Sigmoid colon (tissue), 7 donors: ENCODE measurements around the gene PSMD4. TPM values are rescaled to one million over a fixed set of nuclear protein-coding genes. Genes with fewer than 3 reads are reported as not detected.
A peak's percentile ranks its signal among the peaks of the same experiment; 100 is the strongest.

Source experiments
- DNase-seq: peaks from one replicate; pipeline ENCODE4 v3.0.0-alpha.2; 2019
- H3K27ac ChIP-seq, 4 donors: fragments of 200-600 bp; sonication (generic); one replicate each; pipeline ENCODE4 v1.5.1; 2016 to 2019; ENCODE audit warnings: mild to moderate bottlenecking in 1 of 4
- H3K27me3 ChIP-seq, 3 donors: fragments of 200-600 bp; sonication (generic); one replicate each; pipeline ENCODE4 v1.5.1; 2019; ENCODE audit warnings: mild to moderate bottlenecking in 1 of 3
- H3K36me3 ChIP-seq, 4 donors: fragments of 200-600 bp; sonication (generic); one replicate each; pipeline ENCODE4 v1.5.1; 2016 to 2019
- H3K4me1 ChIP-seq, 4 donors: fragments of 200-600 bp; sonication (generic); one replicate each; pipeline ENCODE4 v1.5.1; 2017 to 2019
- H3K4me3 ChIP-seq, 4 donors: fragments of 200-600 bp; sonication (generic); one replicate each; pipeline ENCODE4 v1.5.1; 2017 to 2019; ENCODE audit warnings: mild to moderate bottlenecking in 2 of 4, moderate library complexity in 1 of 4
- H3K9me3 ChIP-seq, 4 donors: fragments of 200-600 bp in 3 of 4; sonication (generic) in 3 of 4; one replicate each; pipeline versions ENCODE4 v1.5.1 to v1.6.1; 2013 to 2019
- CTCF ChIP-seq, 4 experiments: fragments of 450-650 bp in 3 of 4; fragments of 200-600 bp in 1 of 4; IDR thresholded peaks; one replicate each; pipeline ENCODE4 v1.5.1; 2016 to 2019; ENCODE audit warnings: antibody characterized with exemption in 4 of 4, mild to moderate bottlenecking in 3 of 4, moderate library complexity in 2 of 4
- EP300 ChIP-seq, 4 donors: sonication (generic); formaldehyde crosslinking; IDR thresholded peaks; one replicate each; pipeline ENCODE4 v1.6.1; 2017; ENCODE audit warnings: antibody characterized with exemption in 4 of 4
- POLR2A ChIP-seq, 2 donors: fragments of 450-650 bp; IDR thresholded peaks; one replicate each; pipeline ENCODE4 v1.6.1; 2016; ENCODE audit warnings: antibody characterized with exemption in 2 of 2, mild to moderate bottlenecking in 2 of 2, moderate library complexity in 2 of 2
- POLR2AphosphoS5 ChIP-seq, 4 donors: sonication (generic); formaldehyde crosslinking; IDR thresholded peaks; one replicate each; pipeline ENCODE4 v1.6.1; 2017; ENCODE audit warnings: antibody characterized with exemption in 4 of 4
- WGBS, 2 donors: extraction: QIAGEN DNeasy Blood & Tissue Kit; methylation state at CpG; one replicate each; pipeline ENCODE4 v1.1.7; 2013; 5-methylcytosine and 5-hydroxymethylcytosine counted together
- intact Hi-C: fragments of 100-400 bp; cut with DNase I; formaldehyde crosslinking; loops from one replicate; pipeline ENCODE4 v1.15.1; 2023
- polyA plus RNA-seq, 3 donors: library from polyadenylated mRNA; stranded (reverse); fragments of 200-250 nt; gene quantifications; one replicate each; pipeline ENCODE4 v1.2.3, GENCODE V29; 2013
- total RNA-seq, 4 donors: library from RNA; depleted of rRNA; stranded (reverse); fragments of >200 nt; gene quantifications; one replicate each; pipeline ENCODE4 v1.1.0, GENCODE V29; 2016
- donor health status: healthy with polysubstance abuse.
- donor health status: Bipolar disorder and iron deficiency.
- donor health status: healthy.

The PSMD4 gene
- total and polyA plus RNA-seq, 7 donors = 111 to 194 (median 153) TPM

DNA sequence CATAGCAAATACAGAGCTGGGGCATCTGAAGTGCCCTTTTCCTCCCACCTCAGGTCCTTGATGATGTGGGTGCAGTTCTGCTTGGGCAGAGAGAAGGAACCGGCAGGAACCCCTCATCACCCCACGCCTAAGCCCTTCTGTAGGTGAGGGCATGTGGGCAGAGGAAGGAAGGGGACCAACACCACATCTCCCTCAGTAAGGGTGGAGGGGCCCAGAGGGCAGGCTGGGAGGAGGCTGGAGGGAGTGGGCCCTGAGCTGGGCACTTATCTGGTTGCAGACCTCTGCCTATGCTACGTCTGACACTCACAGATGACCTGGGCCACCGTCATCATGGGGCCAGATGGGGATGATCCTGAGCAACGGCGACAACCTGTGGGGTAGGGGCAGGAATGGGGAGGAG lies 38.6 kb downstream of the PSMD4 start:
- Histone ChIP-seq H3K27ac (no peak overlapping the region), H3K4me3 (no peak overlapping the region), H3K36me3 (peaks cover 69 to 100% (median 87%) of the 10 kb centered on the region in 4 donors), H3K9me3 (no peaks in the 10 kb centered on the region), H3K27me3 (no peaks in the 10 kb centered on the region), H3K4me1 (peaks cover 0 to 8% (median 0%) of the 10 kb centered on the region in 4 donors)
- no peak for DNase-seq
- TF ChIP-seq POLR2AphosphoS5 (IDR thresholded peaks at IDR 0.05) = no peak
- TF ChIP-seq EP300 (IDR thresholded peaks at IDR 0.05) = no peak
- TF ChIP-seq POLR2A (IDR thresholded peaks at IDR 0.05) = no peak
- no peak for TF ChIP-seq CTCF (IDR thresholded peaks at IDR 0.05)
- intact Hi-C loops = no loop called here
- WGBS, 2 donors = 81 to 86% methylated on average over 6 of the region's 6 CpGs

DNA sequence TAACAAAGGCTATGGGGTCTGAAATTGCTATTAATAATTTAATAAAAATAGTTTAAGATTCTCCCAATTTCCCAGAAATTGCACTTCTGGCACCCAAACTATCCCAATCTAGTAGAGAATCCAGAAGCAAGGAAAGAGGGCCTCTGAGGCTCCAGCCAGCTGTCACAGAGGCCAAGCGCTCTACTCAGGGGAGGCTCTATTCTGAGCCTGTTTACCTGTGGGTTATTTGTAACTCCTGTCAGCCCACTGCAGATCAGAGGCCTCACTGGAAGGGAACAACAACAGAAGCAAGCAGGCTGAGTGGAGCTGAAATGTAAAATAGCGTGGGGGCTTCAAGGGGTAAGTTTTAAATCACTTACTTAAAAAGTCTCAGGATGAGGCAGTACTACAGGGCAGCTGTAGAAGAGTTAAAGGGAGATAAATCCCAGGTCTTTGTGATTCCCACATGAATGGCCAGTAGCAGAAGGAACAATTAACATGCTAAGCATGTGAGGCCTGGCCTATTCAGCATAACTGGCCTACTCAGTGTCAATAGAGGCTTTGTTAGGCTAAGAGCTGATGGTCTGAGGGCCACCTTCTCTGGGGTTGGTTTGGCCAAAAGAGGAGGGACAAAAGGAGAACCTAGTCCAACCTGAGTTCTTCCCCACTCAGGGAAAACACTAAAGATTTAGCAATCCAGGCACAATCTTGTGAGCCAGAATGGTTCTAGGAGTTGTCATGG lies 40.4 kb downstream of the PSMD4 start:
- no peaks in the 10 kb centered on the region for H3K9me3 ChIP-seq
- no peak for TF ChIP-seq POLR2A (IDR thresholded peaks at IDR 0.05)
- TF ChIP-seq EP300 (IDR thresholded peaks at IDR 0.05) = no peak
- no peak for TF ChIP-seq POLR2AphosphoS5 (IDR thresholded peaks at IDR 0.05)
- no peak for TF ChIP-seq CTCF (IDR thresholded peaks at IDR 0.05)
- intact Hi-C loops = no loop called here
- WGBS, 2 donors = 93 to 97% methylated on average over 2 of the region's 2 CpGs
- H3K4me3 ChIP-seq = no peak overlapping the region
- H3K27ac ChIP-seq = no peak overlapping the region
- no peak for DNase-seq
- no peaks in the 10 kb centered on the region for H3K27me3 ChIP-seq
- no peaks in the 10 kb centered on the region for H3K4me1 ChIP-seq
- H3K36me3 ChIP-seq = peaks cover 67 to 100% (median 88%) of the 10 kb centered on the region in 4 donors

GRCh38 chr1:151309811-151310323 lies 55.3 kb downstream of the PSMD4 start:
- no peaks in the 10 kb centered on the region for H3K9me3 ChIP-seq
- peaks cover 0 to 62% (median 50%) of the 10 kb centered on the region in 4 donors for H3K4me1 ChIP-seq
- peak overlapping the region; percentile 68 to 84 (median 79) for H3K27ac ChIP-seq
- no peak overlapping the region for H3K4me3 ChIP-seq
- peaks cover 30 to 84% (median 43%) of the 10 kb centered on the region in 4 donors for H3K36me3 ChIP-seq
- DNase-seq = peak; percentile 75
- H3K27me3 ChIP-seq = no peaks in the 10 kb centered on the region
- TF ChIP-seq EP300 (IDR thresholded peaks at IDR 0.05) (no peak), POLR2AphosphoS5 (IDR thresholded peaks at IDR 0.05) (peak in 2 of 4 donors; percentile 9 to 18)
- intact Hi-C loops = no loop called here
- 79 to 82% methylated on average over 7 of the region's 7 CpGs for WGBS, 2 donors

DNA sequence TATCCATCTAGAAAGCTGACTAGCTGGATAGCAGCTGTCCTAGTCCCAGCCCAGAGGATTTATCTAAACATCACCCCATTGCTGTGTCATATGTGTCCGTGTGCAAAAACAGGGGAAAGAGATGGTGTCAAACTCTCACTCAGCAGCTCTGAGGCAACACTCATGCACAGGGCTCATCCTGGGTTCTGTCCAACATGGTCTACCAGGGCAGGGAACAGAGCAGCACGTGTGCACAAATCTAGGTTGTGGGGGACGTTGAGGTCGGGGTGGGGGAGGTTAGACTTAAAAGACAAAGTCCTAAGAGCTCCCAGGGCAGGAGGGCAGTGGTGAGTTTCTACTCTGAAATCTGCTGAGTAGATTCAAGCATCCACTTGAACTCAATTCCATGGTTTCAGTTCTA lies 56.5 kb downstream of the PSMD4 start:
- Histone ChIP-seq H3K4me1 (peaks cover 0 to 66% (median 57%) of the 10 kb centered on the region in 4 donors), H3K36me3 (peaks cover 27 to 84% (median 42%) of the 10 kb centered on the region in 4 donors), H3K4me3 (no peak overlapping the region), H3K9me3 (no peaks in the 10 kb centered on the region), H3K27ac (peak overlapping the region; percentile 68 to 84 (median 79)), H3K27me3 (no peaks in the 10 kb centered on the region)
- 81 to 82% methylated on average over 4 of the region's 4 CpGs for WGBS, 2 donors
- intact Hi-C loops = no loop called here
- TF ChIP-seq POLR2A (IDR thresholded peaks at IDR 0.05) = no peak
- no peak for TF ChIP-seq CTCF (IDR thresholded peaks at IDR 0.05)
- no peak for TF ChIP-seq POLR2AphosphoS5 (IDR thresholded peaks at IDR 0.05)
- TF ChIP-seq EP300 (IDR thresholded peaks at IDR 0.05) = no peak
- DNase-seq = no peak

GRCh38 chr1:151311589-151312331 lies 57.2 kb downstream of the PSMD4 start:
- Histone ChIP-seq H3K27me3 (no peaks in the 10 kb centered on the region), H3K4me3 (no peak overlapping the region), H3K4me1 (peaks cover 0 to 66% (median 57%) of the 10 kb centered on the region in 4 donors), H3K9me3 (no peaks in the 10 kb centered on the region), H3K36me3 (peaks cover 20 to 84% (median 38%) of the 10 kb centered on the region in 4 donors), H3K27ac (peak overlapping the region; percentile 68 to 84 (median 79))
- DNase-seq = peak; percentile 94
- TF ChIP-seq CTCF (IDR thresholded peaks at IDR 0.05) (no peak), POLR2AphosphoS5 (IDR thresholded peaks at IDR 0.05) (peak; percentile 60 to 81 (median 70))
- intact Hi-C loops = no loop called here
- WGBS, 2 donors = 65 to 69% methylated on average over 7 of the region's 7 CpGs
